NCI-H1436 treated with DMSO at 0.1 percent for 48 hours (cell line): ENCODE measurements around the gene BPIFB3.
"Not testable (repeated sequence)": the region's sequence is repeated elsewhere in the genome, so short reads cannot be mapped to it uniquely, and the experiment has no call there.

ENCODE experiments used
- DNase-seq: peaks from one replicate; lab custom pipeline; 2025; lab: John Stamatoyannopoulos, UW

The BPIFB3 gene

GRCh38 chr20:33119725-33120720 lies 66.3 kb downstream of the BPIFB3 start:
- no peak for DNase-seq

DNA sequence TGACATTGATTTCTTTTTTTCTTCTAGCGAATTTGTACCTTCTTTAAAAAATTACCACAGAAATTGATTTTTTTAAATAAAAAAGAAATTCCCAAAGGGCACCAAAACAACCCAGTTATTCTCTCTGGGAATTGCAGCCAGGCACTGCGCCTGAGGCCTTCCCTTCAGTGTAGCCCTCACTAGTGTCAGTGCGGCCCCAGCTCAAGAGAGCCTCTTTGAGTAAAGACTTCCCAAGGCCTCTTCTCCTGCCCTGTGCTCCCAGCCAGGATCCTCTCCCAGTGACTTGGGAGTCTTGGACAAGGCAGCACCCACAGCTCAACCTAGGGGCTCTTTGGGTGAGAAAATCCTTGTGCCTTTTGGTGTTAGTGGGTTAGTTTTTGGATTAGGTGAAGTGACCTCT lies 67.2 kb downstream of the BPIFB3 start:
- DNase-seq = no peak

DNA sequence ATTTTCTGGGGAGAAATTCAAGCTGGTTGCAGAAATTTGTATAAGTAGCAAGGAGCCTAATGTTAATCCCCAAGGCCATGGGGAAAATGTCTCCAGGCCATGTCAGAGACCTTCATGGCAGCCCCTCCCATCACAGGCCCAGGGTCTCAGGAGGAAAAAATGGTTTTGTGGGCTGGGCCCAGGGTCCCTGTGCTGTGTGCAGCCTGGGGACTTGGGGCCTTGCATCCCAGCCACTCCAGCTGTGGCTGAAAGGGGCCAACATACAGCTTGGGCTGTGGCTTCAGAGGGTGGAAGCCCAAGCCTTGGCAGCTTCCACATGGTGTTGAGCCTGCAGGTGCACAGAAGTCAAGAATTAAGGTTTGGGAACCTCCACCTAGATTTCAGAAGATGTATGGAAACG lies 68.6 kb downstream of the BPIFB3 start:
- not testable (repeated sequence) for DNase-seq
